GM18909 (cell line): Measurements from ENCODE around the gene TTC34.

ENCODE experiments used
- ATAC-seq: cut with Tn5 transposase; IDR thresholded peaks from one replicate; pipeline ENCODE4 v1.9.1; 2021; ENCODE audit warnings: mild to moderate bottlenecking; ENCODE audit not compliant: unreplicated experiment, poor library complexity

TTC34 gene

DNA sequence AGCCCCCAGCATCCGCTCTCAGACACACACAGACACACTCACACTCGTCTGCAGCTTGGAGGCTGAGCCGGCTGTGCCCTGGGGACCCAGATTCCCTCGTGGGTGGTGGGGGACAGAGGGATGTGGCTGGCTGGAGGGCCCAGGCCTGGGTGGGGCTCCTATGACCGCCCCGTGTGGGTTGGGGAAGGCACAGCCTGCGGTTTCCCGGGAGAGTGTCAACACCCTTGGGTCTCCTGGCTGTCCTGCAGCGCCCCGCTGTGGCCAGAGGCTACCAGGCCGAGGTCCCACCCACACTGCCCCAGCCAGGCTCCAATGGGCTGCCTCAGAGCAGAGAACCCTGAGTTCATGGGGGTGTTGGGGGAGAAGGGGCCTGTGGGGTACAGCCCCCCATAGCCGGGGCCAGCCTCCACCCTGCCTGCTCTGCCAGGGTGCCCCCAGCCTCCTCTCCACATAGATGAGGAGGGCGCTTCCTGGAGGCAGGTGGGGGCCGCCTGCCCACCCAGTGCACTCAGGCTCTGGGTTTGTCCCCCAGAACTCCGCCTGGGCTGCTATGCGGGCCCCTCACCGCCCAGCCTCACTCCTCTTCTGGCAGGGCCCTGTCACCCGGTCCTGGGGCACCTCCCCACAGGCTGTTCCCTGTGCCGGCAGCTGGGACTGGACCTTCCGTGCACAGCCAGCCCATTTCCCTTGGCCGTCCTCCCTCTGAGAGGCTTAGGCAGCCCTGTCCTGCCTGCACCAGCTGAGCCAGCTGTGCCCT lies at the start of gene TTC34:
Gene TTC34 (minus strand): TSS at position 159 of the 757 bp plus-strand sequence. CDS start 866 bp downstream, outside the sequence.
- ATAC-seq, result no peak

- no peak for ATAC-seq
These were observed 49.0 kb upstream of the TTC34 start for GRCh38 chr1:2850502-2850901.

DNA sequence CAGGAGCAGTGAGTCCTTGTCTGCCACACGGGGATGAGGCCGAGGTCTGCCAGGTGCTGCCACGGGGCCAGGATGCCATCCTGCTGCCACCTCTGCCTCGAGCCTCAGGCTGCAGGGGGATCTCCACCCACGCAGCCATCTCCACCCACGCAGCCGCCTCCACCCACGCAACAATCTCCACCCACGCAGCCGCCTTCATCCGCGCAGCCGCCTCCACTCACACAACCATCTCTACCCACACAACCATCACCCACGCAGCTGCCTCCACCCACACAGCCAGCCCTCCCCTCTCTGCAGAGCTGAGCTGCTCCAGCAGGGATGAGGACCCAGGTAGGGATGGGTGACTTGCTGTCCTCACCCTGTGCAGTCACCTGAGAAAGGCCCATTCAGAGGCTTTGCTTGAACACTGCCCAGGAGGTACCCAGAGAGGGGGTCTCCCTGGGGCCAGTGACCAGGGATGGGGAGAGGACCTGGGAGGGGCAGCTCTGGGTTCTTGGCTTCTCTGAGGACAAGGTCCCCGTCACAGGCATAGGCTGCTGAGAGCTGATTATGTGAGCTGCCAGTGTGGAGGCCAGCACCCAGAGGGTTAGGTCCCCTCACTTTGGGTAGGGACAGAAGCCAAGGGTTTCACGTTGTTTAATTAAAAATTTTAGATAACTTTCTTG lies 46.6 kb upstream of the TTC34 start:
- no peak for ATAC-seq

DNA sequence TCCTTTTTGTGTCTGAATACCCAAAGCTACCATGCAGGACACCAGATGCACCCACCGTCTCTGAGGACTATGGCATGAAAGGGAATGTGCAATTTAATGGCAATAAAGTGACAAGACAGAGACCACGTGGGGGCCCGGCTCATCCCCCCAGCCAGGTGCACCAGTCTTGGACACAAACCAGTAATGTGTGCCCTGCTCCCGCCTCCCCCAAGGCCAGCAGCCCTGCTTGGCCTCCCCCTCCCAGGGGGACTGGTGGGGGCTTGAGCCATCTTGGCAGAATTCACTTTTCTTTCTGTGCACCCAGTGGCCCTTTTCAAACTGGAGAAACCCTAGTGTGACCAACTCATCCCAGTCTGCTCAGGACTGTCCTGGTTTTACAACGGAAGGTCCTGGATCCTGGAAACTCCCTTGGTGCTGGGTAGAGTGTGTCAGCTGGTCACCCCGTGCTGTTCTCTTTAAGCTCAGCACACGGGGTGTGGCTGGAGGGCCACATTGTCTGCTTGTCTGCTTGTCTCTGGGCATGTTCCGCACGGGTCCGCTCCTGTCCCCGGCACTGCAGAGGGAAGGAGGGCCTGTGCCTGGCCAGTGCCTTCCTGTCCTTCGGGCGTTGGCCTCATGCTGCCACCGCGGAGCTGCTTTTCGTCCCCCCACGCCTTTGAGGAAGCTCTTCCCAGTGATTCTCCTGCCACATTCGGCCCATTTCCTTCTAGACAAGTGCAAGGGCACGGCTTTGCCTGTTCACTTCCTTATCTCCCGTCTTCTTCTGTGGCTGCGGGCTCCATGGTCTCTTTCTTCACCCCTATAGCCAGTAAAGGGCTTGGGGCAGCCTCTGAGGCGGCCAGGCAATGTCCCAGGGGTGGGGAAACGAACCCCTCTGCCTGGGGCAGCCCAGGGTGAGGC lies 45.8 kb upstream of the TTC34 start:
- ATAC-seq, result no peak

- no peak for ATAC-seq
These were observed 44.4 kb upstream of the TTC34 start for GRCh38 chr1:2845869-2846268.

GRCh38 chr1:2840036-2840809 lies 38.7 kb upstream of the TTC34 start:
- no peak for ATAC-seq

DNA sequence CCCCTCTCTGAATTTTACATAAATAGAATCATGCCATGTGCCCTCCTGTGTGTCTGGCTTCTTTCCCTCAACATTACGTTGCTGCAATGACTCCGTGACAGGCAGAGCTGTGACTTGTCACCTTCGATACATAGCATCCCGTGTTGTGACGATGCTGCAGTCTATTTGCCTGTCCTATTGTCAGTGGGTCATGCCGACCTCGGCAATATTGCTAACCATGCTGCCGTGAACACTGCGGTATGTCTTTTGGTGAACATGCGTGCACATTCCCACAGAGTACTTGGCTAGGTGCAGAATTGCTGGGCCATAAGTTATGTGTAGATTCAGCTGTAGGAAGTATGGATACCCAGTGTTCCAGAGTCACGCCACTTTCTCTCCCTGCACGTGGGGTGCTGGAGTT lies 36.3 kb upstream of the TTC34 start:
- ATAC-seq, result no peak

DNA sequence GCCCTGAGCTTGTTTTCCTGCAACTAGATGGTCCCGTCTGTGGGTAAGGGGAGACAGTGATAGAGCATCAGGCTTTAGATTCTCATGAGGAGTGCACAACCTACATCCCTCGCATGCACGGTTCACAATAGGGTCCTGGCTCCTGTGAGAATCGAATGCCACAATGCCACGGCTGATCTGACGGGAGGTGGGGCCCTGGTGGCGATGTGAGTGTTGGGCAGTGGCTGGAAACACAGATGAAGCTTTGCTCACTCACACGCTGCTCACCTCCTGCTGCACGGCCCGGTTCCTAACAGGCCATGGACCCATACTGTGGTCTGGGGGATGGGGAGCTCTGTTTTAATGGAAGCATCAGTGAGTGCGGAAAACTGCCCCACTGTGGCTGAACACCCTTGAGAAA lies 35.8 kb upstream of the TTC34 start:
- ATAC-seq, result no peak

- ATAC-seq, result no peak
These were observed 35.0 kb upstream of the TTC34 start for GRCh38 chr1:2836333-2836970.

DNA sequence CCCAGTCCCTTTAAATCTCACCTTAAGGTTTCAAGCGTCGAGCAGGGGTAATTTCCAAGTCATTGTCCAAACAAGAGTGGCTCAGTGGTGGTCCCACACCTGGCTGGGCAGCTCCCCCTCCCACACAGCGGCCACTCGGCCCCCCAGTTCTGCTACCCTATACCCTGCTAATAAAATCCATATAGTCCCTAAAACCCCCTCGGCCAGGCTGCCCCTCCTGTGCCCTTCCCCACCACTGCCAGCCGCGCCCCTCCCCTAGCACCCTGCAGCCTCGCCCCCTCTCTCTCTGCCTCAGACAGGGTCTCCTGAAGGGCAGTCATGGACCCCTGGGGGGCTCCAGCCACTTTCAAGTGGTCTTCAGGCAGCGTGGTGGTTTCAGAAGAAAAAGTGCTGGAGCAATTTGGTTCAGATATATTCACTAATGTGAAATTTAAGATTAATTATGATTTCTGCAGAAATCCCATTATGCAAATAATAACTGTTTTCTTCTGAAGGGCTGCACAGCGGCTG lies 34.2 kb upstream of the TTC34 start:
- ATAC-seq, result no peak

GRCh38 chr1:2834741-2835564 lies 33.5 kb upstream of the TTC34 start:
- no peak for ATAC-seq

GRCh38 chr1:2834146-2834475 lies 32.6 kb upstream of the TTC34 start:
- no peak for ATAC-seq

- no peak for ATAC-seq
These were observed 32.1 kb upstream of the TTC34 start for GRCh38 chr1:2833454-2834145.

- ATAC-seq, result no peak
These were observed 31.3 kb upstream of the TTC34 start for GRCh38 chr1:2832506-2833453.

GRCh38 chr1:2831596-2832212 lies 30.2 kb upstream of the TTC34 start:
- no peak for ATAC-seq

DNA sequence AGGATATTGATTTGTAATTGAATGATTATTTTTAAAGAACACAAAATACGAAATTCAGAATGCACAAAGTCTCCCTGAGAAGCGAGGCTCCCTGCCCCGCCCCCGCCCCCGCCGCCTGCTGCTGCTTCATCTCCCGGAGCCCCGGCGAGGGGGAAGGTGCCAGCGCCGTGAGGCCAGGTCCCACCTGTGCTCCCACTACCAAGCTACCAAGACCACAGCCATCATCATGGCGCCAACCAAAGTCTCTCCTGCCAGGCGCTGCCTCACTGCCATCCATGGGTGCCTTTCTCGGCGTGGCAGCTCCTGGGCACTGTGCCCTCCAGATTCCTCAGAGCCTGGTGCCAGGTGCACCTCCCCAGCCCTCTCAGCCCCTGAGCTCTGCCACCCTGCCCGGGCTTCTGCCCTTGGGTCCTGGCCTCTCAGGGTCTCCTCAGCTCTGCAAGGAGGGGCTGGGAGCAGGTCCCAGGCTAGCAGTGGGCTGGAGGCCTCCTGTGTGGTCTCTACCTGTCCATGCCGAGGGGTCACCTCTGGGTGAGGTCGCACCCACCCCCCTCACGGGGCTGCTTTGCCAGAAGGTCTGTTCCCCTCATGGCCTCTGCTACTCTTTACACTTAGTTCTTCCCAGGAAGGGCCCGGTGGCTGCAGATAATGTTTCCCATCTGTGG lies 29.4 kb upstream of the TTC34 start:
- no peak for ATAC-seq
